ENCODE results near the gene XPR1. TPM values are rescaled to one million over a fixed set of nuclear protein-coding genes. Genes with fewer than 3 reads are reported as not detected.
"Not testable (repeated sequence)": the region's sequence is repeated elsewhere in the genome, so short reads cannot be mapped to it uniquely, and the experiment has no call there.

Gene XPR1
- total RNA-seq, 1 donor from 2014 or later = 35.2 TPM

GRCh38 chr1:180674603-180675530 lies 43.0 kb downstream of the XPR1 start:
- Histone ChIP-seq H3K36me3 (ENCODE audit: insufficient read depth, low read length) (no peaks in the 10 kb centered on the region), H3K9me3 (ENCODE audit: insufficient read depth, low read depth, low read length) (no peaks in the 10 kb centered on the region), H3K27me3 (ENCODE audit: insufficient read depth, low read length) (no peaks in the 10 kb centered on the region), H3K9ac (ENCODE audit: low read length) (no peak overlapping the region), H3K4me3 (ENCODE audit: insufficient read depth, low read depth, low read length) (no peak overlapping the region), H2AFZ (ENCODE audit: low read depth, low read length) (no peak overlapping the region), H3K4me1 (ENCODE audit: insufficient read depth, low read length) (no peaks in the 10 kb centered on the region), H4K20me1 (ENCODE audit: insufficient read depth, low read length) (no peaks in the 10 kb centered on the region), H3K79me2 (ENCODE audit: insufficient read depth, low read length) (peaks cover 8% of the 10 kb centered on the region), H3K27ac (ENCODE audit: low read depth, low read length) (no peak overlapping the region), H3K4me2 (ENCODE audit: low read length) (no peak overlapping the region)
- no peak overlapping the region for H3K4me3 Mint-ChIP-seq (ENCODE audit: unreplicated experiment)
- peaks cover 10% of the 10 kb centered on the region for H3K4me1 Mint-ChIP-seq (ENCODE audit: low read depth, unreplicated experiment)
- TF ChIP-seq EZH2 (IDR thresholded peaks at IDR 0.05; ENCODE audit: insufficient read depth, low read length) (no peak), CTCF (IDR thresholded peaks at IDR 0.05; ENCODE audit: insufficient read depth, low read depth, low read length) (no peak)
- no peaks in the 10 kb centered on the region for H3K27me3 Mint-ChIP-seq (ENCODE audit: low read depth, unreplicated experiment)
- DNase-seq (ENCODE audit: low read depth) = peak; percentile 47
- peaks cover 10% of the 10 kb centered on the region for H3K9me3 Mint-ChIP-seq (ENCODE audit: unreplicated experiment)
- FAIRE-seq = no peak
- H3K36me3 Mint-ChIP-seq (ENCODE audit: low read depth, unreplicated experiment) = peaks cover 6% of the 10 kb centered on the region
- H3K27ac Mint-ChIP-seq (ENCODE audit: unreplicated experiment) = peak overlapping the region; percentile 34

- peak overlapping the region; percentile 0 for H3K27ac Mint-ChIP-seq (ENCODE audit: unreplicated experiment)
Observed at GRCh38 chr1:180675586-180675985, 43.8 kb downstream of the XPR1 start.

GRCh38 chr1:180680558-180681144 lies 48.8 kb downstream of the XPR1 start:
- DNase-seq (ENCODE audit: low read depth) = peak; percentile 81

More at GRCh38 chr1:180675586-180675985, 43.8 kb downstream of the XPR1 start:
- Histone ChIP-seq H2AFZ (ENCODE audit: low read depth, low read length) (no peak overlapping the region), H3K36me3 (ENCODE audit: insufficient read depth, low read length) (no peaks in the 10 kb centered on the region), H3K9ac (ENCODE audit: low read length) (no peak overlapping the region), H3K4me3 (ENCODE audit: insufficient read depth, low read depth, low read length) (no peak overlapping the region), H3K79me2 (ENCODE audit: insufficient read depth, low read length) (peaks cover 8% of the 10 kb centered on the region), H3K27me3 (ENCODE audit: insufficient read depth, low read length) (no peaks in the 10 kb centered on the region), H4K20me1 (ENCODE audit: insufficient read depth, low read length) (no peaks in the 10 kb centered on the region), H3K9me3 (ENCODE audit: insufficient read depth, low read depth, low read length) (no peaks in the 10 kb centered on the region), H3K27ac (ENCODE audit: low read depth, low read length) (no peak overlapping the region), H3K4me1 (ENCODE audit: insufficient read depth, low read length) (no peaks in the 10 kb centered on the region), H3K4me2 (ENCODE audit: low read length) (no peak overlapping the region)
- no peak for FAIRE-seq
- H3K4me3 Mint-ChIP-seq (ENCODE audit: unreplicated experiment) = no peak overlapping the region
- peaks cover 10% of the 10 kb centered on the region for H3K9me3 Mint-ChIP-seq (ENCODE audit: unreplicated experiment)
- H3K36me3 Mint-ChIP-seq (ENCODE audit: low read depth, unreplicated experiment) = peaks cover 6% of the 10 kb centered on the region
- no peak for TF ChIP-seq EZH2 (IDR thresholded peaks at IDR 0.05; ENCODE audit: insufficient read depth, low read length)
- peaks cover 10% of the 10 kb centered on the region for H3K4me1 Mint-ChIP-seq (ENCODE audit: low read depth, unreplicated experiment)
- H3K27me3 Mint-ChIP-seq (ENCODE audit: low read depth, unreplicated experiment) = no peaks in the 10 kb centered on the region
- no peak for DNase-seq (ENCODE audit: low read depth)

GRCh38 chr1:180683117-180683516 lies 51.3 kb downstream of the XPR1 start:
- H3K9ac ChIP-seq (ENCODE audit: low read length); H3K9me3 Mint-ChIP-seq (ENCODE audit: unreplicated experiment); DNase-seq (ENCODE audit: low read depth); H3K36me3 ChIP-seq (ENCODE audit: insufficient read depth, low read length); H4K20me1 ChIP-seq (ENCODE audit: insufficient read depth, low read length); H3K27me3 ChIP-seq (ENCODE audit: insufficient read depth, low read length); H3K4me2 ChIP-seq (ENCODE audit: low read length); H3K4me1 Mint-ChIP-seq (ENCODE audit: low read depth, unreplicated experiment); H3K27ac ChIP-seq (ENCODE audit: low read depth, low read length); H3K4me3 ChIP-seq (ENCODE audit: insufficient read depth, low read depth, low read length); H3K4me3 Mint-ChIP-seq (ENCODE audit: unreplicated experiment); H3K9me3 ChIP-seq (ENCODE audit: insufficient read depth, low read depth, low read length); H3K4me1 ChIP-seq (ENCODE audit: insufficient read depth, low read length); H3K27ac Mint-ChIP-seq (ENCODE audit: unreplicated experiment); H3K79me2 ChIP-seq (ENCODE audit: insufficient read depth, low read length); H3K36me3 Mint-ChIP-seq (ENCODE audit: low read depth, unreplicated experiment); H3K27me3 Mint-ChIP-seq (ENCODE audit: low read depth, unreplicated experiment); H2AFZ ChIP-seq (ENCODE audit: low read depth, low read length); FAIRE-seq: not testable (repeated sequence)

More at GRCh38 chr1:180680558-180681144, 48.8 kb downstream of the XPR1 start:
- TF ChIP-seq EZH2 (IDR thresholded peaks at IDR 0.05; ENCODE audit: insufficient read depth, low read length) = no peak
- Mint-ChIP-seq H3K27me3 (ENCODE audit: low read depth, unreplicated experiment) (no peaks in the 10 kb centered on the region), H3K9me3 (ENCODE audit: unreplicated experiment) (no peaks in the 10 kb centered on the region), H3K36me3 (ENCODE audit: low read depth, unreplicated experiment) (peaks cover 6% of the 10 kb centered on the region), H3K4me1 (ENCODE audit: low read depth, unreplicated experiment) (peaks cover 5% of the 10 kb centered on the region), H3K4me3 (ENCODE audit: unreplicated experiment) (no peak overlapping the region), H3K27ac (ENCODE audit: unreplicated experiment) (no peak overlapping the region)
- H4K20me1 ChIP-seq (ENCODE audit: insufficient read depth, low read length) = no peaks in the 10 kb centered on the region
- H3K9ac ChIP-seq (ENCODE audit: low read length) = no peak overlapping the region
- no peak overlapping the region for H3K4me3 ChIP-seq (ENCODE audit: insufficient read depth, low read depth, low read length)
- no peaks in the 10 kb centered on the region for H3K4me1 ChIP-seq (ENCODE audit: insufficient read depth, low read length)
- no peak overlapping the region for H3K27ac ChIP-seq (ENCODE audit: low read depth, low read length)
- no peaks in the 10 kb centered on the region for H3K27me3 ChIP-seq (ENCODE audit: insufficient read depth, low read length)
- no peaks in the 10 kb centered on the region for H3K79me2 ChIP-seq (ENCODE audit: insufficient read depth, low read length)
- no peaks in the 10 kb centered on the region for H3K36me3 ChIP-seq (ENCODE audit: insufficient read depth, low read length)
- H3K4me2 ChIP-seq (ENCODE audit: low read length) = no peak overlapping the region
- no peak for FAIRE-seq
- no peaks in the 10 kb centered on the region for H3K9me3 ChIP-seq (ENCODE audit: insufficient read depth, low read depth, low read length)
- H2AFZ ChIP-seq (ENCODE audit: low read depth, low read length) = no peak overlapping the region
